Measurements from ENCODE around the gene NUDCD3. TPM values are rescaled to one million over a fixed set of nuclear protein-coding genes. Genes with fewer than 3 reads are reported as not detected.
A peak's percentile ranks its signal among the peaks of the same experiment; 100 is the strongest.

The NUDCD3 gene
- total RNA-seq, 1 donor from 2014 or later = 68.9 TPM

GRCh38 chr7:44385434-44386138, 104.9 kb downstream of the NUDCD3 start:
- DNase-seq (ENCODE audit: low spot score) = peak; percentile 86

- DNase-seq (ENCODE audit: low spot score) = peak; percentile 79
These were observed 105.6 kb downstream of the NUDCD3 start for GRCh38 chr7:44384586-44385433.

- DNase-seq (ENCODE audit: low spot score) = peak; percentile 85
These were observed 106.9 kb downstream of the NUDCD3 start for GRCh38 chr7:44383566-44383965.

GRCh38 chr7:44382459-44383265, 107.8 kb downstream of the NUDCD3 start:
- peak; percentile 86 for DNase-seq (ENCODE audit: low spot score)

- peak; percentile 71 for DNase-seq (ENCODE audit: low spot score)
These were observed 108.8 kb downstream of the NUDCD3 start for GRCh38 chr7:44381494-44382220.

- DNase-seq (ENCODE audit: low spot score) = peak; percentile 81
These were observed 109.5 kb downstream of the NUDCD3 start for GRCh38 chr7:44380831-44381493.

GRCh38 chr7:44380189-44380830, 110.1 kb downstream of the NUDCD3 start:
- peak; percentile 30 for DNase-seq (ENCODE audit: low spot score)

GRCh38 chr7:44379366-44380188, 110.9 kb downstream of the NUDCD3 start:
- peak; percentile 57 for DNase-seq (ENCODE audit: low spot score)

GRCh38 chr7:44378744-44379143, 111.7 kb downstream of the NUDCD3 start:
- no peak for DNase-seq (ENCODE audit: low spot score)

GRCh38 chr7:44377681-44378421, 112.6 kb downstream of the NUDCD3 start:
- peak; percentile 72 for DNase-seq (ENCODE audit: low spot score)

GRCh38 chr7:44377134-44377463, 113.4 kb downstream of the NUDCD3 start:
- DNase-seq (ENCODE audit: low spot score) = peak; percentile 71

- DNase-seq (ENCODE audit: low spot score) = no peak
These were observed 113.9 kb downstream of the NUDCD3 start for GRCh38 chr7:44376429-44377133.

- peak; percentile 51 for DNase-seq (ENCODE audit: low spot score)
These were observed 114.5 kb downstream of the NUDCD3 start for GRCh38 chr7:44375926-44376342.

- peak; percentile 82 for DNase-seq (ENCODE audit: low spot score)
These were observed 115.2 kb downstream of the NUDCD3 start for GRCh38 chr7:44375236-44375699.

GRCh38 chr7:44374007-44374763, 116.3 kb downstream of the NUDCD3 start:
- DNase-seq (ENCODE audit: low spot score) = peak; percentile 65

GRCh38 chr7:44373418-44373740, 117.1 kb downstream of the NUDCD3 start:
- DNase-seq (ENCODE audit: low spot score) = no peak
